GM21619 (cell line): Measurements from ENCODE around the gene CDH4.
"Not testable (repeated sequence)": the region's sequence is repeated elsewhere in the genome, so short reads cannot be mapped to it uniquely, and the experiment has no call there.

Source experiments
- ATAC-seq: cut with Tn5 transposase; IDR thresholded peaks from one replicate; pipeline ENCODE4 v1.9.1; 2021; ENCODE audit not compliant: unreplicated experiment

Gene CDH4

GRCh38 chr20:61408951-61409740 lies 157.1 kb downstream of the CDH4 start:
- ATAC-seq, result no peak

DNA sequence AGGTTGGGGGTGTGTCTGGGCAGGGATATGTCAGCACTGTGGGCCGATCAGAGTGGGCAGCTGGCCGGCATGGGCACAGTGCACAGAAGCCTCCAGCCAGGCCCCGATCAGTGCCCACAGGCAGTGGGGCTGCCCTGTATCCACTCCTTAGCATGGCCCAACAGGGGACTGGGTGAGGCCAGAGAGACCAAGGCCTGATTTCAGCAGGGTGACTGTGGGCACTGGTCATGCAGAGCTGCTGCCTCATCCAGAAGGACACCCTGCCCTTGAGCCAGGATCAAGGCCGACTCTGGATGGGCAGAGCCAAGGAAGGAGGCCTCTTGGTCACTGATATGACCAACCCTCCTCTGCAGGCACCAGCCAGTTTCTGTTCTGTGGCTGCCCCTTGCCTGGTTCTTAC lies 159.7 kb downstream of the CDH4 start:
- ATAC-seq, result no peak

DNA sequence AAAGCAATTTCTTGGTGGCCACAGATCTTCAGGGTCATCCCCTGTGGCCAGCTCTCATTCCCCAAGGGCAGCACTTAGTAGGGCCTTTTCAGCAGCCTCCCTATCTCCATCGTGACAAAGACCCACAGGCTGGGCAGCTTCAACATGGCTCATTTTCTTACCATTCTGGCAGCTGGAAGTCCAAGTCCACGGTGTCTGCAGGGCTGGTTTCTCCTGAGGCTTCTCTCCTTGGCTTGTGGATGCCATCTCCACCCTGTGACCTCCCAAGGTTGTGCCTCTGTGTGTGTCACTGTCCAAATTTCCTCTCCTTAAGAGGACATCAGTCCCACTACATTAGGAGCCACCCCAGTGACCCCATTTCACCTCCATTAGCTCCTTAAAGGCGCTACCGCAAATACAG lies 161.7 kb downstream of the CDH4 start:
- ATAC-seq, result no peak

GRCh38 chr20:61414455-61414991 lies 162.5 kb downstream of the CDH4 start:
- ATAC-seq, result no peak

DNA sequence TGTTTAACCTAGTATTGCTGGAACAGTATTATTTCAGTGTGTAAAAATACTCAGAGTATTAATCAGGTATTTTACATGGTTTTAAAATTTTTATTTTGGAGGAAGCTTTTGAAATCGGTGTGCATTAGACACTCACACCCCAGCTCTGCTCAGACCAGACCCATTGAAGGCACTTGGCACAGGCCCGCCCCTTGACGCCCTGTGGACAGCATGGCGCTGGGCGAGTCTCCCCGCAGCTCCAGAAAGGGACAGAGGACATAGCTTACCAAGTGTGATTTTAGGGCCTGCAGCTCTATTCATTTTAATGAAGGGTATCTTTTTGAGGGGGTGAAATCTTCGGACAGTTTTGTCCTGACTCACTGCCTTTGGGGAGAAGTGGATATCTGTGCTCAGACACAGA lies 164.5 kb downstream of the CDH4 start:
- ATAC-seq, result no peak

GRCh38 chr20:61417221-61417941 lies 165.3 kb downstream of the CDH4 start:
- no peak for ATAC-seq

GRCh38 chr20:61419010-61419409 lies 166.9 kb downstream of the CDH4 start:
- ATAC-seq, result no peak

GRCh38 chr20:61419501-61419900 lies 167.4 kb downstream of the CDH4 start:
- no peak for ATAC-seq

GRCh38 chr20:61420056-61420455 lies 168.0 kb downstream of the CDH4 start:
- ATAC-seq, result no peak

GRCh38 chr20:61420781-61421180 lies 168.7 kb downstream of the CDH4 start:
- ATAC-seq, result no peak

DNA sequence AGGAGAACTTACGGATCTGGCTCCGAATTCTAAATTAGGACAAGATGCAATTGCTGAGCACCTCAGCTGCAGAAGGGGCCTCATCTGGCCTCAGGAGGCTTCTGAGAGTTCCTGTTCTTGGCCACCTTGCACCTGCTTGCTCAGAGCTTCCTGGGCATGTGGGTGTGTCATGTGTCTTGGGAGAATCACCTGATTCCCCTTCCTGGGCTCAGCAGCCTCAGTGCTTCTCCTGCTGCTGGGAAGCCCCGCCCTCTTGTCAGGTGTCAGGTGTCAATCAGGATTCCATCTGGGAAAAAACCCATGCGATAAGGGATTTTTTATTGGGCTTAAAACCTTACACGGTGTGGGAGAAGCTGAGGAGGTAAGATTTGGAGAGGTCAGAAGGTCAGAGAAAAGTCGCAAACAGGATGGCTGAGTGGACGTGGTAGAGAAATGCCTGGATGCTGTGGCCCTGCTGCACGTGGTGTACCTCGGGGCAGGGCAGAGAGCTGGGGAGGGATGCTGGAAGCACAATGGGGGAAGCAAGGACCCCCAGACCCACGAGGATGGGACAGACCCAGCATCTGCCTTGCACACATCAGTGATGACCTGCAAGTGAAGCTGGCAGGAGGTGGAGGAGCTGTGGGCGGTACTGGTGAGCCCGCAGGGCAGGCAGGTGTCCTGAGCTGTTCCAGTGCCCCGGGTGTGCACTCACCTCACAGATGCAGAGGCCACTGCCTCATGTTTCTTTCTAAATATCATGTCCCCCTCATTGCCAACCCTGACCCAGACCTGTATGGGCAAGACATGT lies 170.8 kb downstream of the CDH4 start:
- ATAC-seq, result no peak

GRCh38 chr20:61424011-61424627 lies 172.1 kb downstream of the CDH4 start:
- no peak for ATAC-seq

- no peak for ATAC-seq
These were observed 172.8 kb downstream of the CDH4 start for GRCh38 chr20:61424628-61425420.

DNA sequence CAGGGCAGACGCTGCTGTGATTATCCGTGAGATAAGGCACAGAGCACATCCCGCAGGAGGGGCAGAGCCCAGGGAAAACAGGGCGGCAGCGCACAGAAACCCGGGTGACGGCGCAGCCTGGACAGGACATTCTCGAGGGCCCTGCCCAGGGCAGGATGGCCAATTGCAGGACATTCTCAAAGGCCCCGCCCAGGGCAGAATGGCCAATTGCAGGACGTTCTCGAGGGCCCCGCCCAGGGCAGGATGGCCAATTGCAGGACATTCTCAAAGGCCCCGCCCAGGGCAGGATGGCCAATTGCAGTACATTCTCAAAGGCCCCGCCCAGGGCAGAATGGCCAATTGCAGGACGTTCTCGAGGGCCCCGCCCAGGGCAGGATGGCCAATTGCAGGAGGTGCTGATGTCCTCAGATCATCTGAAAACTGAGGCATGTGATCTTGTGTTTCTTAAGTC lies 173.5 kb downstream of the CDH4 start:
- ATAC-seq, result not testable (repeated sequence)

GRCh38 chr20:61426352-61426751 lies 174.3 kb downstream of the CDH4 start:
- ATAC-seq, result no peak

GRCh38 chr20:61429458-61430227 lies 177.6 kb downstream of the CDH4 start:
- ATAC-seq, result no peak

- ATAC-seq, result no peak
These were observed 178.2 kb downstream of the CDH4 start for GRCh38 chr20:61430228-61430624.

GRCh38 chr20:61433176-61433575 lies 181.1 kb downstream of the CDH4 start:
- ATAC-seq, result no peak

DNA sequence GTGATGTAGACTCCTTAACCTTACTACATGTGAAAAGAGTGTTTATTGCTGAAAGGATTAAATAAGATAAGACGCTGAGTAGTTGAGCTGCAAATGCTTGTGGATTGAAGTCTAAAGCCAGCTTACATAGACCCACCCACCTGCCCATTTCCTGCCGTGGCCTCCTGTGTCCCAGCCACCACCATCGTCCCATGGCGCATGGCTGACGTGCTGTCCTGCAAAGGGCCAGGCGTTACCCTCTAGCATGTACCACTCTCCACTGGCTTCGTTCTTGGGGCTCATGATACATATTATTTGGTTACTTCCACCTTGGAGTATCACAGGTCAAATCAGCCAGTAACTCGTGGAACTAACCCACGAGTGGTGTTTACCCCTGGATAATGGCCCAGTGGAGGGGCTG lies 181.8 kb downstream of the CDH4 start:
- ATAC-seq, result no peak
